Effector memory CD4-positive, alpha-beta T cell (primary cell): Measurements from ENCODE around the gene PRRC1.
A peak's percentile ranks its signal among the peaks of the same experiment; 100 is the strongest.
"Not testable (repeated sequence)": the region's sequence is repeated elsewhere in the genome, so short reads cannot be mapped to it uniquely, and the experiment has no call there.

Experiments
- DNase-seq, 3 donors: peaks; one replicate each; pipeline ENCODE4 v3.0.0-alpha.2; 2020
- H3K27ac ChIP-seq: 2 replicates; pipeline ENCODE4 v1.7.0; 2013; ENCODE audit warnings: mild to moderate bottlenecking, low read length, moderate library complexity; ENCODE audit not compliant: insufficient read depth, poor library complexity, severe bottlenecking
- H3K27me3 ChIP-seq: replicated peaks from 2 replicates; pipeline ENCODE4 v1.7.0; 2013; ENCODE audit warnings: mild to moderate bottlenecking, low read length; ENCODE audit not compliant: insufficient read depth, control insufficient read depth, poor library complexity, severe bottlenecking
- H3K36me3 ChIP-seq: 2 replicates; pipeline ENCODE4 v1.7.0; 2013; ENCODE audit warnings: mild to moderate bottlenecking, low read length, moderate library complexity; ENCODE audit not compliant: control insufficient read depth, insufficient read depth
- H3K4me1 ChIP-seq: 2 replicates; pipeline ENCODE4 v1.7.0; 2013; ENCODE audit warnings: low read length, mild to moderate bottlenecking; ENCODE audit not compliant: control insufficient read depth, insufficient read depth, poor library complexity, severe bottlenecking
- H3K4me3 ChIP-seq: 2 replicates; pipeline ENCODE4 v1.7.0; 2013; ENCODE audit warnings: low read length, low read depth, mild to moderate bottlenecking; ENCODE audit not compliant: insufficient read depth, poor library complexity, severe bottlenecking
- H3K9me3 ChIP-seq: 2 replicates; pipeline ENCODE4 v1.7.0; 2013; ENCODE audit warnings: mild to moderate bottlenecking, low read length, moderate library complexity; ENCODE audit not compliant: control insufficient read depth

Gene PRRC1

DNA sequence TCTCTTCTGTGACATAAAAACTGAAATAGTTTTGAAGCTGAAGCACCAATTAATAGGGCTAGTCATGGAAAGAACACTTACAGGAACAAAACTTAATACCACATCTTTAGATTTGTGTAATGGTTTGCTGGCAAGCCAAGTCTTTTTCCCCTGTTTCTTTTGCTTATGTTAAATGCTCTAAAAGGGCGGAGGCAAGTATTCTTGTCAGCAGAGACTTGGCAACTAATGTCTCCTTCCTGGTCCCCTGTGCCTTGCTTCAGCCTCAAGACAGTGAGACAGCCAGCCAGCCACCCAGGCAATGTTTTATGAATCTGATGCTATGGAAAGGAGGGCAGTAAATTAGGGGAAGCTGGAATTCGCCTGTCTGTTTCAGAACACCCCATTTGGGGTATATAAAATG is 45.7 kb downstream of the PRRC1 start:
- no peak overlapping the region for H3K27ac ChIP-seq
- no peaks in the 10 kb centered on the region for H3K9me3 ChIP-seq
- no peaks in the 10 kb centered on the region for H3K27me3 ChIP-seq
- H3K36me3 ChIP-seq = no peaks in the 10 kb centered on the region
- H3K4me3 ChIP-seq = no peak overlapping the region
- no peaks in the 10 kb centered on the region for H3K4me1 ChIP-seq
- no peak for DNase-seq

DNA sequence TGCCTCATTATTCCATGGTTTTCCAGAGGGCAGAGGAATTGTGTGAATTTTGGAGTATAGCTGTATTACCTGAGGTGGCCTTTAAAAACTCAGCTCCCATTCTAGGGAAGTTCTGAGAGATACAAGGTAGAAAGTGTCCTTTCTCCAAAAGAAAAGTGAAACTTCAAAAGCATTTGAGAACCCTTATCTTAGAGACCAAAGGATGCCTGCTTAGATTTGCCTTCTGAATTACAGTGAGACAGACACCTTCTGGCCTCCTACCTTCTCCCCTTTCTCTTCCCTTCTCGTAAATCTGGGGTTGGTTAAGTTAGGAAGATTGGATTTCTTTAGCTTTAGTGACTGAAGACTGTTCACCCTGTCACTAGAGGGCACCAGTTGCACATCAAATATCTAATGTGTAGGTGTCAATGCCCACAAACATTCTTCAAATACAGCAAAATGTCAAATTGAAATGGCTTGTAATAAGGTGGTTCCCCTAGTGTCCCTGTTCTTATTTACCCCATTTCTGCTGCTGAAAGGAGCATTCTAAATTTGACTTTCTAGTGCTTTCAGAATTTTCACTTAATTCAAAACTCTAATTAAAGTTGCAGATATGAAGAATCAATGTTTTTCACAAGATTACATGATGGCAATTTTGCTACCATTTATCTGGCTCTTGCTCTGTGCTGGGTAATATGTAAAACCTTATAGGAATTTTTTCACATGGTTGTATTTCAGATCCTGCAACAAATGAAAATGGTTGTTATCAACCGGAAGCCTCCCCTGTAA is 46.7 kb downstream of the PRRC1 start:
- DNase-seq = peak in 1 of 3 donors; percentile 33
- Histone ChIP-seq H3K36me3 (no peaks in the 10 kb centered on the region), H3K4me3 (no peak overlapping the region), H3K27me3 (peaks cover 4% of the 10 kb centered on the region), H3K4me1 (no peaks in the 10 kb centered on the region), H3K9me3 (no peaks in the 10 kb centered on the region), H3K27ac (no peak overlapping the region)

DNA sequence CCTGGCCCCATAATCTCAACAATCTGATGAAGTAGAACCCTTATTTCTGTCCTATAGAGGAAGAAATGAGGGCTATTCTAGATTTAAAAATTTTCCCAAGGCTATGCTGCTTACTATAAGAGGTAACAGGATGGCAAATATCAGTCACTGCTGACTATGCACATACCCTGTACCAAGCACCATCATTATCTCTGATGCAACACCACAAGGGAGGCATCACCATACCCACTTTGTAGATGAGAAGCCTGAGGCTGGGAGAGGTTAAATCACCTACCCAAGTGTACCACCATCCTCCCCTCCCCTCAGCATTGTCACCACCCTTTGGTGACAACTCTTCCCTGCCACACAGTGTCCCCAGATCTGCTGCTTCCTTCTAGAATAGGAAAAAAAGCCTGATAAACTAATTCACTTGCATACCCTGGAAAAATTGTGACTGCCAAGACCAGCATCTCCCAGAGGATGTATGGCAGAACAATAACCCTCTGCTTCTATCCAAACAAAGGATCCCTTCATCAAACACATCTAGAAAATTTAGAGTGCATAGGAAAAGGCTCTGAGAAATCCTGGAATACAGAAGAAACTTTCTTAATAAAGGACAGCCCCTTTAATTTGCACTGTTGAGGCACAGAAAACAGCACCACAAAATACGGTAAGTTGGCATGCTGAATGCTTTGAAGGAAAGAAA is 48.3 kb downstream of the PRRC1 start:
- DNase-seq = no peak
- Histone ChIP-seq H3K9me3 (no peaks in the 10 kb centered on the region), H3K4me3 (no peak overlapping the region), H3K4me1 (no peaks in the 10 kb centered on the region), H3K27ac (no peak overlapping the region), H3K36me3 (no peaks in the 10 kb centered on the region), H3K27me3 (peaks cover 4% of the 10 kb centered on the region)

DNA sequence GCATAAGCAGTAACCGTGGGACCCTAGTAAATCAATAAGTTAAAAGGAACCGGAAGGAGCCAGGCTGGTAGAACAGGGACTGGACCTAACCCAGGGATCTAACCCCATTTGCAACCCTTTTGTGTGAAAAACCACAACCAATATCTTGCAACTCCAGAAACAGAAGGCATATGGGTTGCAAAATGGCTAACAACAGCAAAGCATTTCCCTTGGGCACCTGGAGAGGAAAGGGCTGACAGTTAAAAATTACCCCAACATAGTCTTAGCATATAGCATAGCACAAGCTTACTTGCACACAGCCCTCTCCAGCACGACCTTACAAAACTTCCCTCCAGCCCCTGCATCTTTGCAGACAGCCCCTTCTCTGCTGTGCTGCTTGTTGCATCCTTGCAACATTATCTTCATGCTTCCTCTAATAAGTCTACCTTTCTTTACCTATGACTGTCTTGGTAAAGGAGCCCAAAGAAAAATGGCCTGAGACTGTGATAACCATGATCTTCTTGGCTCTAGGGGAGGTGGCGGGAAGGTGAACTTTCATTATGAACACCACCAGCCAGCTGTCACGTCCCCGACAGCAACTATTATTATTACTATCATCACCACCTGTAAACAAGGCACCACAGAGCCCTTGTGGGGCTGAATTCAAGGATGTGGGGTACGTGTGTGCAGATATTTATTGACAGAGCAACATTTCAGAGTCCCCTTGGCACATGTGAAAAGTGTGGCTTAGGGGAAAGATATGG is 49.8 kb downstream of the PRRC1 start:
- Histone ChIP-seq H3K4me3 (no peak overlapping the region), H3K36me3 (no peaks in the 10 kb centered on the region), H3K27ac (no peak overlapping the region), H3K4me1 (no peaks in the 10 kb centered on the region), H3K9me3 (no peaks in the 10 kb centered on the region), H3K27me3 (peaks cover 4% of the 10 kb centered on the region)
- no peak for DNase-seq

- DNase-seq = no peak
- Histone ChIP-seq H3K4me3 (no peak overlapping the region), H3K9me3 (no peaks in the 10 kb centered on the region), H3K36me3 (no peaks in the 10 kb centered on the region), H3K27ac (no peak overlapping the region), H3K4me1 (no peaks in the 10 kb centered on the region), H3K27me3 (peaks cover 4% of the 10 kb centered on the region)
These were observed 50.7 kb downstream of the PRRC1 start for GRCh38 chr5:127568166-127568565.

DNA sequence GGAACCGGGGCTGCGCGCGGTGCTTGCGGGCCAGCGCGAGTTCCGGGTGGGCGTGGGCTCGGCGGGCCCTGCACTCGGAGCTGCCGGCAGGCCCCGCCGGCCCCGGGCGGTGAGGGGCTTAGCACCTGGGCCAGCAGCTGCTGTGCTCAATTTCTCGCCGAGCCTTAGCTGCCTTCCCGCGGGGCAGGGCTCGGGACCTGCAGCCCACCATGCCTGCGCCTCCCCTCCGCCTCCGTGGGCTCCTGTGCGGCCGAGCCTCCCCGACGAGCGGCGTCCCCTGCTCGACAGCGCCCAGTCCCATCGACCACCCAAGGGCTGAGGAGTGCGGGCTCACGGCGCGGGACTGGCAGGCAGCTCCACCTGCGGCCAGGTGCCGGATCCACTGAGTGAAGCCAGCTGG is 52.0 kb downstream of the PRRC1 start:
- not testable (repeated sequence) for DNase-seq, H3K9me3 ChIP-seq, H3K4me1 ChIP-seq, H3K4me3 ChIP-seq, H3K27ac ChIP-seq, H3K36me3 ChIP-seq, H3K27me3 ChIP-seq

DNA sequence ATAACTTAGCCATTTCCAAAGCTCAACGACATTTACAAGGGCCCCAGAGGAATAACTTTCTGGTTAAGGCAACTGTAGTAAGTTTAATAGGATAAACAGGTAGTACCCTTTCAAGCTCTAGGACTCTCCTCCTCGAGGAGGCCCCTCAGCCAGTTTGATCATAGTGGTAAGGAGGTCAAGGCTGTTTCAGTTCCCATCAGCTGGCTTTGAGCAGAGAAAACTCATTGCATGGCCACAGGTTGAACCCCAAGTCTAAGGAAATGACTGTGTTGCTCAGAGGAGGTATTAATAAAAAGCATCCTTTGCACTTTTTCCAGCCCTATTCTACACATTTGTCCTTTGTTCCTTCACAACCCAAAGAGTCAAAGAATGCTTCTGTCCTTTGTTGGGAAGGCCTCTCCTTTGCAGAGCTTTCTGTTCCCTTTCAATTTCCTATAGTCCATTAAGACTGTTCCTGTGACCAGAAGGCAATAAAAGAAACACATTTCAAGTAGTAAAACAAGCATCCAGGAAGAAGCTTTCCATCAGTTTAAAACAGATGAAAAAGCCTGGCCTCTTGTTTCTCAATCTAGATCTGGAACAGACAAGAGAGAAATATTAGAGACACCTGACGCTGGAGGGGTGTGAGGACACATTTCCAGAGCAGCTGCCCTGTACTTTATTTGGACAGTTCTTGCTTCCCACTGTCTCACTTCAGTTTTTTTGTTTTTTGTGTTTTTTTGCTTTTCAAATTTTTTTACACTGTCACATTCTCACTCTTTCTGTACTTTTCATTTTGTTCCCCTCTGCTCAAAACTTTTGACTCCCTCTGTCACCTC is 54.1 kb downstream of the PRRC1 start:
- Histone ChIP-seq H3K27me3 (peaks cover 4% of the 10 kb centered on the region), H3K27ac (no peak overlapping the region), H3K9me3 (no peaks in the 10 kb centered on the region), H3K4me1 (no peaks in the 10 kb centered on the region), H3K36me3 (no peaks in the 10 kb centered on the region), H3K4me3 (no peak overlapping the region)
- no peak for DNase-seq

- no peak overlapping the region for H3K4me3 ChIP-seq
- H3K4me1 ChIP-seq = no peaks in the 10 kb centered on the region
- no peak for DNase-seq
- H3K36me3 ChIP-seq = no peaks in the 10 kb centered on the region
- H3K27me3 ChIP-seq = peaks cover 4% of the 10 kb centered on the region
- no peaks in the 10 kb centered on the region for H3K9me3 ChIP-seq
- no peak overlapping the region for H3K27ac ChIP-seq
These were observed 55.5 kb downstream of the PRRC1 start for GRCh38 chr5:127572930-127573329.

- Histone ChIP-seq H3K4me3 (no peak overlapping the region), H3K27me3 (no peaks in the 10 kb centered on the region), H3K27ac (no peak overlapping the region), H3K9me3 (no peaks in the 10 kb centered on the region), H3K36me3 (no peaks in the 10 kb centered on the region), H3K4me1 (no peaks in the 10 kb centered on the region)
- DNase-seq = no peak
These were observed 57.6 kb downstream of the PRRC1 start for GRCh38 chr5:127574852-127575679.
